G401.6 (cell line): ENCODE results near the gene OR8G1.
"Not testable (repeated sequence)": the region's sequence is repeated elsewhere in the genome, so short reads cannot be mapped to it uniquely, and the experiment has no call there.

ENCODE experiments used
- FAIRE-seq: peaks from 2 replicates; lab custom pipeline; 2012; peaks lifted over from hg19 to GRCh38; lab: Jason Lieb, UNC

OR8G1 gene, protein sequence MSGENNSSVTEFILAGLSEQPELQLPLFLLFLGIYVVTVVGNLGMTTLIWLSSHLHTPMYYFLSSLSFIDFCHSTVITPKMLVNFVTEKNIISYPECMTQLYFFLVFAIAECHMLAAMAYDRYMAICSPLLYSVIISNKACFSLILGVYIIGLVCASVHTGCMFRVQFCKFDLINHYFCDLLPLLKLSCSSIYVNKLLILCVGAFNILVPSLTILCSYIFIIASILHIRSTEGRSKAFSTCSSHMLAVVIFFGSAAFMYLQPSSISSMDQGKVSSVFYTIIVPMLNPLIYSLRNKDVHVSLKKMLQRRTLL

DNA sequence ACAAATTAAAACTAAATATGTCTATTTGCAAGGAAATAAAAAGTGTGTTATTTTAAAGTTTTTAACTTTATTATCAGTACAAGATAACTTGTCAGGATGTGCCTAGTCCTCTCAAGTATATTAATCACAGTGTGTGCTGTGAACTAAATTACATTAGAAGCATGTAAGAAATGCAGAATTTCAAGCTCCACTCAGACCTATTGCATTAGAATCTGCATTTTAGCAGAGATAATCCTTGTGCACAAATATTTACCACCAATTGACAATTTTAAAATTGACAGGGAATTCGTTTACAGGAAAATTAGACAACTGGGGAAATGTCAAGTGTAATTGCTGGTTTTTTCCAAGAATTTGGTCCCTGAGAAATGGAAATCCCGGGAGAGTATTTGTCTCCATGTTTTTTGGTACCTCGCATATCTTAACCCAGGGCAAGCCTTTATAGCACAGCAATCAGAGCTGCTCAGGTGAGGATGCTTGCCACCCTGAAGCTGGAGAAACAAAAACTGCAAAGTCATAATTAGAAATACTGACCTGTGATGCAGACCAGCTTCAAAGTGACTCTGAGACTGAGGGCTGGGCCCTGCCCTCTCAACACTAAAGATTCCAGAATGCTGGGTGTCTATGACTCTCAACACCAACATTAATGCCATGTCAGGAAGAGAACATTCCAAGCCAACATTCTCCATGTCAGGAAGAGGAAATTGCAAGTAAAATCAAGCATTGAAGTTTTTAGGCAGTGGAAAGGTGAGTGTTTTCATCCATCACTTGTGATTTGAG is at the start of gene OR8G1:
OR8G1 (plus strand) TSS at position 475 of the 777 bp plus-strand sequence. CDS start 8,581 bp downstream, outside the sequence.
- FAIRE-seq: no peak

DNA sequence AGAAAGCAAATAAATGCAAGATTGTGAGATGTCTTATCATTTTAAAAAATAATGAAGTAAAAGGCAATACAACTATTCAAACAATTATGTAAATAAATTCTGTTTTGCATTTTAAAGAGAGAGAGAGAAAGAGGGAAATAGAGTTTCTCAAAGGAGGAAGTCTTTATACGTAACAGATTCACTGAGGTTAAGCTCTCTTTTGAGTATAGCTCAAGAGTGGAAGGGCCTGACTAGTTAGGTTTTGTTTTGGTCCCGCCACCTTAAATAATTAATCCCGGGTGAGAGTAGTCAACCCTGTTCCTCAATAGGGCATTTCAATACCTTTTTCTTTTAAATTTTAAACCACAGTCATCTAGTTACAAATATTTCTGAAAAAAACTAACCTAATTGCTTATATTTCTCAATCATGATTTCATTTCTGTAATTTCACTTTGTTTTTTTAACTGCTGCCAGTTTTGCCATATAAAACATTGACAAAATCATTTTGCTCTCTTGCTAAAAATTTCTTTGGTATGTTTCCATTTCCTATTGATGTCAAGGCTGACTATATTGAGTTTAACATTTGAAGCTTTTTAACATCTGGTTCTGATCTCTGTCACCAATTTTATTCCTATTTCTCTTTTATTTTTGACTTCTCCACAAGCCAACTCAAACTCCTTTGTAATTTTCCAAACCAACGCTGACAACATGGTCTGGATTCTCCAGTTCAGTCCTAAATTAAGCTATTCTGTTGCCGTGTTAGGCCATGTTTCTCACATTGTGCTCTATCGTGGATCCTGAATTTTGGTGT is 47.5 kb upstream of the OR8G1 start:
- no peak for FAIRE-seq

DNA sequence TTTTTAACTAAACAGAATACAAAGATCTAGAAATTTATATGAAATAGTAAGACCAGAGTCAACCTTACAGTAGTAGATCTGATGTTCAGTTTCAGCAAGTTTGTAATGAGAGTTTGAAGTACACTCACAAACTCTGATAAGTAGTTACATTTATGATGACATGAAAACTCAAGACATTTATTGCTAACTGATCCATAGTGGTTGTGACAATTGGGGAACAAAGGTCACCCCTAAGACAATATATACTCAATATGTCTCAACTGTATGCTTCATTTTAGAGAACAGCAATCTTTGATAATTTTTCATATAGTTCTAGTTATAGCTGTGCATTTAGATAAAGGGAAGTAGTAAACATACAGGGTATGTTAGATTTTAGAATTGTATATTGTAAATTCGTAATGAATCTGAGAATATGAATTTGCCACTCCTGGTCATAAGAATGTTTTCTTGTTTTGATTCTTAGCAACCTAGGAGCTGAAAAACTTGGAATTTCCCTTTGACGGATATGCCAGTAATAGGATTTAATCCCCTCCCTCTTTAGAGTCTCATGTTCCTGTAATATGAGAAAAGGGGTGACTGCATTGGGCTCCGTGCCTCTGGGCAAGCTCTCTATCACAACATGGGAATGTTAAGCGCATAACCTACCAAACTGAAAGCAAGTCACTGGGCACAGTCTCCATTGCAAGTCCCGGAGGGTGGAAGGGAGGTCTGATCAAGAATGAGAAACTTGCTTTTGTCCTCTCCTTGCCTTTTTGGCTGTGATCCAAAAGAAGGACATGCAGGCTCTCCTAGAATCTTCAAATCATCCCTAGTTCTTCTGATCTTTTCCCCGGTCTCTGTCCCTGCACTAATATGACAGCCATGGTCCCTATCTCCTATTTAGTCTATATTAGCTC is 46.4 kb upstream of the OR8G1 start:
- no peak for FAIRE-seq

DNA sequence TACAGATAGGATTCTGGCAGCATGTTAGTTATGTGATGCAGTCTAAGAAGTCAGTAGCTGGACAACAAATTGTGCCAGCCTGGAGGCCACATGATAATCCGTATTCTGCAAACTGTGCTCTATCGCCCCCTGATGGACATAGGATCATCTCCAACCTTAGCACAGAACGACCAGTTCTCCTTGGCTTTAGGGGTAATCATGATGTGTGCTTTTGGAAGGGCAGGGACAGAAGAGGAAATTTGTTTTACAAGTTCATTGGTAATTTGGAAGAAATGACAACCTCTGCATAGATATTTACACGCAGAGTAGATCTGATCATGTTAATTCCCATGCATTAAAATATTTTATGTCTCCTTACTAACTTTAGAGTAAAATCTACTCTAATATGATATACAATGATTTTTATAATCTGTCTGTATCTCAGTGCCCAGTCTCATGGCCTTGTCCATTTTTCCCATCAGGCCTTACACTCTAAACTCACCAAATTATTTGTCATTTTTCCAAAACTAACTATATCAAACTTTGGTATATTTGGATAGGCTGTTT is 45.6 kb upstream of the OR8G1 start:
- no peak for FAIRE-seq

DNA sequence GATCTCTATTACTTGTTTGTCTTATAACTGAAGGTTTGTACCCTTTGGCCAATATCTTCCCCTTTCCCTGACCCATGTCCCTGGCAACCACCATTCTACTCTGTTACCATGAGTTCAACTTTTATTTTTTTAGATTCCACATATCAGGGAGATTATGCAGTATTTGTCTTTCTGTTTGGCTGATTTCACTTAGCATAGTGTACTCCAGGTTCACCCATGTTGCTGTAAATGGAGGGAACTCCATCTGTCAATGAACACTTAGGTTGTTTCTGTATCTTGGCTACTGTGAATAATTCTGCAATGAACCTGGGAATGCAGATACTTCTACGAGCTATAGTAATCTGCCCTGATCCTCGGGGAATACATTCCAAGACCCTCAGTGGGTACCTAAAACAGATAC is 42.9 kb upstream of the OR8G1 start:
- no peak for FAIRE-seq

DNA sequence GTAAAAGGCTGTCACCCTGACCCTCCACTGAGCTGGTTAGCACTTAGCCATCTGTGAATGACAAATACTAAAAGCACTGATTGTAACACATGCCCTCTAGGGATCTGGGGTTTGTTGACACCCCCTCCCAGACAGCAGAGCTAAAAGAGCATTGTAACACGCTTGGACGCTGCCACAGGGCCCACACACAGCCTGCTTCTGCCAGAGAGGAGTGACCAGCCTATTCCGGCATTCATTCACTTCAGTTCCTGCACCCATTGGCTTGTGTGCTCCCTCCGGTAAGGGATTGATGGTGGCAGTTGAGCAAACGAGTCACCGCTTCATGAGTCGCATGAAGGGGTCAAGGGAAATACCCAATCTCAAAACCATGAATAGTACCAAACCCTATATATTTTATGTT is 42.0 kb upstream of the OR8G1 start:
- FAIRE-seq: no peak

DNA sequence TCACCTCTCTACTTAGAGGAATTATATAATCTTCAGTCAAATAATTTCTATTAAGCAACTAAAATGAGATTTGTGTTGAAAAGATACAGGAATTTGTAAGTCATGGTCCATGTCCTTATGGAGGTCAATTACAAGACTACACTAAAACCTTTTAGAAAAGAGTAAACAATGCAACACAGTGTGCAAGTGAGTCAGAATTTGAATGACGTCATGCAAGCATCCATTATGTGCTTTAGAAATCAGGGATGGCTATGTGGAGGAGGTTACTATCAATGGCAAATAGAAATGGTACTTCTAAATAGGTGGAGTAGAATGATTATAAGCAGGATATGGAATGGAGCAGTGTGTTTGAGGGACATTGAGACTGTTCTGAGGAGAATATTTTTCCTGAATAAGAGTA is 41.2 kb upstream of the OR8G1 start:
- no peak for FAIRE-seq

DNA sequence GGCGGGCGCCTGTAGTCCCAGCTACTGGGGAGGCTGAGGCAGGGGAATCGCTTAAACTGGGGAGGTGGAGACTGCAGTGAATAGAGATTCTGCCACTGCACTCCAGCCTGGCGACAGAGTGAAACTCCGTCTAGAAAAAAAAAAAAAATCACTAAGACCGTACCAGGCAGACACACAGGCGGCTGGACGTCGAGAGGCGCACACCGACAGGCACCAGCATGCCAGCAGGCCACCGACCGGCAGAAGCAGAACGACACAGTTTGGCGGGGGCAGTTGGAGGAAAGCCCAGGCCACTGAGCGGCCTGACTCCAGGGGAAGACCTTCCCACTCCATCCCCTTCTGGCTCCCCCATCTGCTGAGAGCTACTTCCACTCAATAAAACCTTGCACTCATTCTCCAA is 40.2 kb upstream of the OR8G1 start:
- no peak for FAIRE-seq

DNA sequence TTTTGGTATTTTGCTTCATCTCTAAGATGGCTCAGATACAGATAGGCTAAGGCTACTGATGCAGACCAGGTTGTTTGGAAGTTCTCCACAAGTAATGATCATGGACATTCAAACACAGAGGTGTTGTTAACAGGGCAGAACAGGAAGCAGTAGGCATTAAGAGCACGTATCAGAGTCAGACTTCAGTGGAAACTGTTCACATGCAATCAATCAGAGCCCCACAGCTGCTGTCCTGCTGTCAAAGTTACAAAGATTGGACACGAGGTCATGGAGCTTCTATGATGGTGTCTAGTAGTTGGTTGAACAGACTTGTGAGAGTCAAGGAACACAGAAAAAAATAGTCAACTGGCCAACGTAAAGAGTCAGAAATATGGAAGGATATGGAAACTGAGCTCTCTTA is 37.9 kb upstream of the OR8G1 start:
- no peak for FAIRE-seq

DNA sequence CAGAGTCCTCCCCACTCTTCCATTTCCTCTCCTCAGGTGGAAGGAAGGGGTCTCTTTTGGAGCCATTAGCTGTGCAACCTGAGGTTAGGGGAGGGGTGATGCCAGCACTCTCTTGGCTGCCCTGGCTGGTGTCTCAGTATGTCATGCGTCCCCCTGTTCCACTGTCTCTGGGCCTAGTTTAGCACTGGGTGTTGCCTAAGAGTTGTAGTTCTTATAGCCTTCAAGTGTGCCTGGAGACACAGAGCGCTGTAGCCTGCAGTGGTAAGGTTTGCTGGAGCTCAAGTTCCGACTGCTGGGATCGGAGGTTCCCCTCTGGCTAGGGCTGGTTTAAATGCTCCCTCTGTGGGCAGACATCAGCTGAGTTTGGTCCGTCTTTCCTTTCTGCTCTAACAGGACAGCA is 36.9 kb upstream of the OR8G1 start:
- no peak for FAIRE-seq

DNA sequence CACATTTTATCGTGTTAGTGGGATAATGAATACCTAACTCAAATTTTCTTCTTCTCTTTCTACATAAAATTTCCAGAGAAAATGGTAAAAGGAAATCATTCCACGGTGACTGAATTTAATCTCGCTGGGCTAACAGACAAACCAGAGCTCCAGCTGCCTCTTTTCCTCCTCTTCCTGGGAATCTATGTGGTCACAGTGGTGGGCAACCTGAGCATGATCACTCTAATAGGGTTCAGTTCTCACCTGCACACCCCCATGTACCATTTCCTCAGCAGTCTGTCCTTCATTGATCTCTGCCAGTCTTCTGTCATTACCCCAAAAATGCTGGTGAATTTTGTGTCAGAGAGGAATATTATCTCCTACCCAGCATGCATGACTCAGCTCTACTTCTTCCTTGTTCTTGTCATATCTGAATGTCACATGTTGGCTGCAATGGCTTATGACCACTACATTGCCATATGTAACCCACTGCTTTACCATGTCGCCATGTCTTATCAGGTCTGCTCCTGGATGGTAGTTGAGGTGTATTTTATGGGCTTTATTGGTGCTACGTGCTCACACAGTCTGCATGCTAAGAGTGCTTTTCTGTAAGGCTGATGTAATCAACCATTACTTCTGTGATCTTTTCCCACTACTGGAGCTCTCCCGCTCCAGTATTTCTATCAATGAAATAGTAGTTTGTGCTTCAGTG is 33.6 kb upstream of the OR8G1 start:
- no peak for FAIRE-seq

DNA sequence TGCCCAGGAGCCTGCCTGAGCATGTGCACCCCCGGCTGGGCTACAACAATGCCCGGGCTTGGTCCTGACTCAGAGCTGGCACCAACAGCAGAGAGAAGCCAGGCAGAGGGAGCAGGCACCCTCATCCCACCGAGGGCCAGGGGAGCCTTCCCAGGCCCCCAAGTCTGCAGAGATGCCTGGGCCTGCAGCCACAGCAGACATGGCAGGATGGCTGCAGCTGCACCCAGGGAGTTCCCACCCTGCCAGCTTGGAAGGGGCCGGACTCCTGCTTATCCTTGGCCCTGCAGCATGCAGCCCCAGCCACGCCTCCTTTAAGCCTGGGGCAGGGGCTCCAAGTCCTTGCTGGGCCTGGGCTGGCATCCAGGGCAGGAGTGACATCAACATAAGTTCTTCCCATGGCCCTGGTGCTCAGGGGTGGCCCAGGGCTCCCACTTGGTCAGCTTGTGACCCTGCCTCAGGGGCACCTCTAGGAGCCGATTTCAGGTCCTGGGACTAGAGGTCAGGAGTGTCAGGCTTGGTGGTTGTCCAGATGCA is 31.0 kb upstream of the OR8G1 start:
- FAIRE-seq: no peak

DNA sequence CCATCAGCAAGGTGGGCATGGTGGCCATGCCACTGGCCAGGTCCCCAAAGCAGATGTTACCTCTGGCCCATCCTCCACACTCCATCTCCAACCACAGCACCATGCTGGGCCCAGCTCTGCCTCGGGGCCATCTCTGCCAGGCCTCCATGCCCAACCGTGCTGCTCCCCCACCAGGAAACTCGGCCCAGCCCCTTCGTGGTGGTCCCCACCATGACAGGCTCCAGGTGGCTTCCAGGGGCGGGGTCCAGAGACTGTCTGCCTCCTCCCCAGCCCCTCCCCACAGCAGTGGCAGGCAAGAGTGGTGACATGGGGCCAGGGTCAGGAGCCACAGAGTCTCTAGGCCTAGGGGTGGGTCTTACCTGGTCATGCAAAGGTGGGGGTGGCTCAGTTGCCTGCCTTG is 30.5 kb upstream of the OR8G1 start:
- FAIRE-seq: no peak

DNA sequence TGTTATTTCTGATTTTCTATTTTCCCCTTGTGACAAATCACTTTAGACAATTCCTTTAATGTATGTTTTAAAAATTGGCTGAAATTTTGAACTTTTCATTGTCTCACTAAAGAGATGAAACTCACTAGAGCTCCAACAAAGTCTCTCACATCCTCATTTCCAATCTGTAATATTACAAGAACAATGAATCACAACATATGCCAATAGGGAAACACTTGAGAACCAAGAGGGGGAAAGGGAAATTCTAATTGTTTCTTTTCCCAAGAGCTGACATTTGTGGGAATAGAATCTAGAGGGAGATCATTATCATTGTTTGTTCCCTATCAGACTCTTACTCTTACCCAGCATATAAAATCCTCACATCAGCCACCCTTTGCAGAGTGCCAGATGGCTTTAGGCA is 29.6 kb upstream of the OR8G1 start:
- FAIRE-seq: no peak

DNA sequence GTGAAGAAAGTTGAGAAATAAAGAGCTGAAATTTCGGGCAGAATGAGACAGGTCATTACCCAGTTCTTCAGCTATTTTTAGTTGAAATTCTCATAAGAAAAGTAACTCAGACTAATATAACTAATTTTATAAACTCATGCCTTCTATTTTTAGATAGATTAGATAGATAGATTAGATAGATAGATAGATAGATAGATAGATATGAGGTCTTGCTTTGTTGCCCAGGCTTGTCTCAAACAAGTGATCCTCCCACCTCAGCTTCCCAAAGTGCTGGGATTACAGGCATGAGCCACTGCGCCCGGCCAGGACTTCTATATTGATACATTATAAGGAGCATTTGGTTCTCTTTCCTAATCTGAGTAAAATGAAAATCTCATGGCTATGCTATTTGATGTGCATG is 26.9 kb upstream of the OR8G1 start:
- FAIRE-seq: no peak

DNA sequence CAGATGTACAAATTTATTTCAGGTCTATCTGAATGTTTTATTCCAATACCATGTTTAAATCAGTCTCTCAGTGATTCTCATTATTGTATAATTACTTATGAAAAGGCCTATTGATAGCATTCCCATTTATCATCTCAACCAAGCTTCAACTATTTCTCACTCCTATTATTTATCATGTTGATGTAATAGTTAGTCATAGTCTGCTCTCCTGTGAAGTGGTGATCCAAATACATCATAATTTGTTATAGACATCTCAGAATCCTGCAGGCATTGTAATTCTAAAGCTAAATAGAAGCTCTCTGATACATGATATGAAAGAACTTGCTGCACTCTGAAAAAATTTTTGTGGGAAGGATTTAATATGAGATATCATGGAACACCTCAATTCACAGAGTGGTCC is 21.8 kb upstream of the OR8G1 start:
- FAIRE-seq: no peak

DNA sequence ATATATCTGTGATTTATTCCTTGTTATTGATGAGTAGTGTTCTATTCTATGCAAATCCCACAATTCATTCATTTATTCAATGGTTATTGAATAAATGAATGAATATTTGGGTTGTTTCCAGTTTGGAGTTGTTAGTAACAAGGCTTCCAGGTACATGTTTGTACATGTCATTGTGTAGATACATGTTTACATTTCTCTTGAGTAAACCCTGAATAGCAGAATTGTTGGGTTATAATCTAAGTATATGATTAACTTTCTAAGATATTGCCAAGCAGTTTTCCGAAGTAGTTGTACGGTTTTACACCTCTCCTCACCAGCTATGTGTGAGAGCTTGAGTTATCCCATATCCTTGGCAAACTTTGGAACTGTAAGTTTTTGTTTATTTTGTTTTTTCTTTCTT is 18.5 kb upstream of the OR8G1 start:
- no peak for FAIRE-seq

DNA sequence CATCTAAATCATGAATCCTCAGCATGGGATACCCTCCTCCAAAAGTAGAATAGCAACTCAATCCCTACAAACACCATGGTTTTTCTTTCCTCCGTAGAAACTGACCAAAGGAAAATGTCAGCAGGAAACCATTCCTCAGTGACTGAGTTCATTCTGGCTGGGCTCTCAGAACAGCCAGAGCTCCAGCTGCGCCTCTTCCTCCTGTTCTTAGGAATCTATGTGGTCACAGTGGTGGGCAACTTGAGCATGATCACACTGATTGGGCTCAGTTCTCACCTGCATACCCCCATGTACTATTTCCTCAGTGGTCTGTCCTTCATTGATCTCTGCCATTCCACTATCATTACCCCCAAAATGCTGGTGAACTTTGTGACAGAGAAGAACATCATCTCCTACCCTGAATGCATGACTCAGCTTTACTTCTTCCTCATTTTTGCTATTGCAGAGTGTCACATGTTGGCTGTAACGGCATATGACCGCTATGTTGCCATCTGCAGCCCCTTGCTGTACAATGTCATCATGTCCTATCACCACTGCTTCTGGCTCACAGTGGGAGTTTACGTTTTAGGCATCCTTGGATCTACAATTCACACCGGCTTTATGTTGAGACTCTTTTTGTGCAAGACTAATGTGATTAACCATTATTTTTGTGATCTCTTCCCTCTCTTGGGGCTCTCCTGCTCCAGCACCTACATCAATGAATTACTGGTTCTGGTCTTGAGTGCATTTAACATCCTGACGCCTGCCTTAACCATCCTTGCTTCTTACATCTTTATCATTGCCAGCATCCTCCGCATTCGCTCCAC is 16.1 kb upstream of the OR8G1 start:
- not testable (repeated sequence) for FAIRE-seq

DNA sequence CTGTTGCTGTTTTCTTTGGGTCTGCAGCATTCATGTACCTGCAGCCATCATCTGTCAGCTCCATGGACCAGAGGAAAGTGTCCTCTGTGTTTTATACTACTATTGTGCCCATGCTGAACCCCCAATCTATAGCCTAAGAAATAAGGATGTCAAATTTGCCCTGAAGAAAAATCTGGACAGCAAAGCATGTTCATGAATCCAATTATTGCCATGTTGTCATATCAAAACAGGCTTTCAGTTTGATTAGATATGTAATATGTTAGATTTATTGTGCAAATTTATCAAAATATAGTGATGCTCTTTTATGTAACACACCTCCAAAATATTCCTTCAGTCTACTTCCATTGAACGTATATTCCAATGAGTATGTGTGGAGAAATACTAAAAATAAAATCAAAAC is 15.4 kb upstream of the OR8G1 start:
- FAIRE-seq: no peak

DNA sequence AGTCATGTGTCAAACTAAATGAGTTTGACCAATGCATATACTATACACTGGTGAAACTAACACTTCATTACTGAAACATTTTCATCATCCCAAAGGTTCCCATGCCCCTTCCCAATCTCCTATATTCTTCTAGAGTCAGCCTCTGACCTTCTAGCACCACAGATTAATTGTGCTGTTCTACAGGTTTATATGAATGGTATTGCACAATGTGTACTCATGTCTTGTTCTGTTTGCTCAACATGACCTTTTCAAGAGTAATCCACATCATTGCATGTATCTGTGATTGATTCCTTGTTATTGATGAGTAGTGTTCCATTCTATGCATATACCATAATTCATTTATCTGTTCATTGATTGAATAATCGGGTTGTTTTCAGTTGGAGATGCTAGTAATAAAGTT is 7.5 kb upstream of the OR8G1 start:
- FAIRE-seq: no peak
